Lower lobe of right lung (tissue), 2 donors: ENCODE measurements around the gene PDCD10. TPM values are rescaled to one million over a fixed set of nuclear protein-coding genes. Genes with fewer than 3 reads are reported as not detected.

Experiments
- ATAC-seq, 2 donors: fragments of 200-7000 bp; cut with Tn5 transposase; one replicate each; pipeline ENCODE4 v1.9.1; 2020 to 2022; ENCODE audit warnings: mild to moderate bottlenecking in 2 of 2, moderate library complexity in 2 of 2
- DNase-seq: peaks from one replicate; pipeline ENCODE4 v3.0.0-alpha.2; 2020
- H3K27ac ChIP-seq: fragments of 200-600 bp; one replicate; pipeline ENCODE4 v1.8.0; 2022
- H3K27me3 ChIP-seq: fragments of 200-600 bp; one replicate; pipeline ENCODE4 v1.8.0; 2022; ENCODE audit warnings: low read depth
- H3K36me3 ChIP-seq: fragments of 200-600 bp; one replicate; pipeline ENCODE4 v1.8.0; 2022; ENCODE audit warnings: mild to moderate bottlenecking
- H3K4me1 ChIP-seq: fragments of 200-600 bp; one replicate; pipeline ENCODE4 v1.8.0; 2022
- H3K4me3 ChIP-seq: fragments of 200-600 bp; one replicate; pipeline ENCODE4 v1.8.0; 2022; ENCODE audit warnings: mild to moderate bottlenecking
- H3K9me3 ChIP-seq: fragments of 200-600 bp; one replicate; pipeline ENCODE4 v1.8.0; 2022
- CTCF ChIP-seq: fragments of 200-600 bp; IDR thresholded peaks from one replicate; pipeline ENCODE4 v1.8.0; 2022; ENCODE audit warnings: antibody characterized with exemption, mild to moderate bottlenecking
- intact Hi-C: fragments of 100-400 bp; cut with DNase I; formaldehyde crosslinking; loops from one replicate; pipeline ENCODE4 v1.11.0; 2022
- total RNA-seq: library from RNA; stranded (reverse); fragmentation: NEBNext Ultra II Directional; extraction: Animal tissue kit (Norgen Biotek cat#: 25700); gene quantifications from one replicate; pipeline ENCODE4 v1.2.1, GENCODE V29; 2021
- donor health status: DM: no; HTN: yes; CAD: no; lungs with severe emphysema.

PDCD10 gene
- total RNA-seq, 1 donor from 2014 or later, result 49.5 TPM

DNA sequence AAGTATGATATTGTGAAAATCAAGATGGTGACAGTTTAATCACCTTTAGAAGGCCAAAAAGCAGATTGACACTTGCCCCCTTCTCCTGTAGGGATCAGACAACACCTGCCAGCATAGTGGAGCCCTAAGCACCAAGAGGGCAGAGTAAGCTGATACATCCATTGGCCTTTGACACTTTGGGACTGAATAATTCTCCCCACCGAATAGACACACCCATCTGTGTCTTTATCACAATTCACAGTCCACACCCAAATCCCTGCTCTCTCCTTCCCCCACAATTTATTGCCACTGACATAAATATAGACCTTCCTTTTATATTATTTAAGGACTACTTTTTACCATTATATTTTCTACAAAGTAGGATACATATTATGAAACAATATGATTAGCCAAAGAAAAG, 77.9 kb downstream of the PDCD10 start:
- no peaks in the 10 kb centered on the region for H3K36me3 ChIP-seq
- TF ChIP-seq CTCF, result no peak
- no peaks in the 10 kb centered on the region for H3K27me3 ChIP-seq
- intact Hi-C loops, result no loop called here
- no peaks in the 10 kb centered on the region for H3K4me1 ChIP-seq
- H3K27ac ChIP-seq, result no peak overlapping the region
- no peak overlapping the region for H3K4me3 ChIP-seq
- no peak for ATAC-seq
- no peak for DNase-seq
- H3K9me3 ChIP-seq, result no peaks in the 10 kb centered on the region

DNA sequence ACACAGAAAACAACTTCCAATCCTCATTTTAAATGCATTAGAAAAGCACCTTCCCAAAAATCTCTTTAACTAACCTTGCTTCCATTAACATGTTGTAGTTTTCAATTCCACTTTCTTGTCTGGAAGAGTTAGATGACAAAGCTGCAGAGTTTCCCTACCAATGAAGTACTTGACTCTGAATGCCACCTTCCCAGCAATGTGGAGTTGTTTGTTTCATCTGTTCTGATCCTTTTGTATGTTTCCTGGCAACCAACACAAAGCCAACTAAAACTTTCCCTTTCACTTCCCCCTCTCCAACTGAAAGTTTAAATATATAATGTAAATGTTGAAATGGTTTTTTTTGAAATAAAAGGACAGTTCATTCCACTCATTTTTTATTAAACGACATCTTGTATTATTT, 80.9 kb downstream of the PDCD10 start, which contains the start of gene WDR49:
WDR49 (minus strand) TSS at position 183 of the 400 bp plus-strand sequence. CDS start 517 bp downstream, outside the sequence.
- Histone ChIP-seq H3K36me3 (no peaks in the 10 kb centered on the region), H3K4me3 (peak within 1 kb of the TSS; percentile 25), H3K27me3 (no peaks in the 10 kb centered on the region), H3K4me1 (no peaks in the 10 kb centered on the region), H3K9me3 (no peaks in the 10 kb centered on the region), H3K27ac (peak within 1 kb of the TSS; percentile 53)
- intact Hi-C loops, result no loop called here
- DNase-seq (no peak), ATAC-seq (peak; percentile 89)
- TF ChIP-seq CTCF, result no peak

DNA sequence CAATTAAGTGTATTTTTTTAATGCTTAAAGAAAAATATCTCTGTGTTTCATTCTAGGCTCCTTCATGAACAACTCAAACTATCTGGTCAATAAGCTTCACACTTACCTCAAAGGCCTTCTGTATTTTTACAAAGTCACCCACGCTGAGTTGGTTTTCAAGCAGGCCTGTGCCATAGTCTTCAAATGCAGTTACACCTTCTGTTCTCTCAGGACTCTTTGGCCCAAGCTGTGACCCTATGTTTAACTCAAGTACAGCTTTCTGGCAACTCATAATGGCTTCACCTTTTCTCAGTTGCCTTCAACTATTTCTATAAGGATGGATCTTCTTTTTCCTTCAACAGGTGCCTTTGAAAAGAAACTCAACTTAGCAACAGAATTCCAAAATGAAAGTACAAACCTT, 81.5 kb downstream of the PDCD10 start:
- no peaks in the 10 kb centered on the region for H3K27me3 ChIP-seq
- no peaks in the 10 kb centered on the region for H3K36me3 ChIP-seq
- no peaks in the 10 kb centered on the region for H3K4me1 ChIP-seq
- no peak for ATAC-seq
- no peak for DNase-seq
- intact Hi-C loops, result no loop called here
- no peaks in the 10 kb centered on the region for H3K9me3 ChIP-seq
- H3K4me3 ChIP-seq, result peak overlapping the region; percentile 25
- peak overlapping the region; percentile 53 for H3K27ac ChIP-seq
- TF ChIP-seq CTCF, result no peak

GRCh38 chr3:167651826-167652225, 82.9 kb downstream of the PDCD10 start:
- Histone ChIP-seq H3K36me3 (no peaks in the 10 kb centered on the region), H3K4me3 (no peak overlapping the region), H3K27ac (no peak overlapping the region), H3K27me3 (no peaks in the 10 kb centered on the region), H3K9me3 (no peaks in the 10 kb centered on the region), H3K4me1 (no peaks in the 10 kb centered on the region)
- intact Hi-C loops, result no loop called here
- ATAC-seq (no peak), DNase-seq (no peak)
- TF ChIP-seq CTCF, result no peak

DNA sequence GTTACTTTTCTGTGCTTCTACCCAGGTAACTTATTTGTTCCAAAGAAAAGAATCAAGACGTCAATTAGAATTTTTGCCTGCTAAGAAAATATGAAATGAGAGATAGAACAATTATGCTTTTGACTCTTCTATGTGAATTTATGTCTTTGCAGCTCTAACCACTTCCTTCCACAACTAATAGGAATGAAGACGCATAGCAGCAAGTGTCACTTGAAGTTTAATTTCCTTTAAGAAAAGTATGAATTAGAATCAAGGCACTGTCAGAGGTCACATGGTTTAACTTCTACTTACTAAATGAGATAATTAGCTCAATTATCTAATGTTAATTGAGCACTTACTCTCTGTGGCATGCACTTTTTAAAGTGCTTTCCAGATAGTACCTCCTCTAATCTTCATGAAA, 84.2 kb downstream of the PDCD10 start:
- no peak overlapping the region for H3K27ac ChIP-seq
- ATAC-seq (no peak), DNase-seq (no peak)
- TF ChIP-seq CTCF, result no peak
- intact Hi-C loops, result no loop called here
- H3K27me3 ChIP-seq, result no peaks in the 10 kb centered on the region
- no peaks in the 10 kb centered on the region for H3K36me3 ChIP-seq
- no peaks in the 10 kb centered on the region for H3K9me3 ChIP-seq
- H3K4me1 ChIP-seq, result no peaks in the 10 kb centered on the region
- H3K4me3 ChIP-seq, result no peak overlapping the region

GRCh38 chr3:167649746-167650145, 84.9 kb downstream of the PDCD10 start:
- no peaks in the 10 kb centered on the region for H3K4me1 ChIP-seq
- H3K4me3 ChIP-seq, result no peak overlapping the region
- H3K9me3 ChIP-seq, result peaks cover 1% of the 10 kb centered on the region
- intact Hi-C loops, result no loop called here
- TF ChIP-seq CTCF, result no peak
- no peak overlapping the region for H3K27ac ChIP-seq
- no peak for ATAC-seq
- H3K36me3 ChIP-seq, result no peaks in the 10 kb centered on the region
- no peaks in the 10 kb centered on the region for H3K27me3 ChIP-seq
- DNase-seq, result no peak
